Thoracic aorta (tissue), 2 donors: ENCODE data around the gene IVNS1ABP. TPM values are rescaled to one million over a fixed set of nuclear protein-coding genes. Genes with fewer than 3 reads are reported as not detected.
"Not testable (repeated sequence)": the region's sequence is repeated elsewhere in the genome, so short reads cannot be mapped to it uniquely, and the experiment has no call there.

Experiments
- ATAC-seq: fragments of 150-250 bp; one replicate; pipeline ENCODE4 v1.8.0; 2017; ENCODE audit warnings: low read depth; ENCODE audit not compliant: insufficient number of reproducible peaks, low FRiP score
- DNase-seq: peaks from one replicate; pipeline ENCODE4 v3.0.0-alpha.2; 2020; ENCODE audit warnings: low spot score
- H3K27ac ChIP-seq, 2 donors: fragments of 200-600 bp; sonication (generic); 1 replicate in 1 of 2; 2 replicates in 1 of 2; pipeline ENCODE4 v1.5.1; 2016; ENCODE audit warnings: mild to moderate bottlenecking in 2 of 2, moderate library complexity in 2 of 2
- H3K27me3 ChIP-seq: fragments of 200-600 bp; sonication (generic); replicated peaks from 2 replicates; pipeline ENCODE4 v1.6.0; 2016; ENCODE audit warnings: mild to moderate bottlenecking; ENCODE audit not compliant: insufficient read depth
- H3K36me3 ChIP-seq: fragments of 200-600 bp; sonication (generic); one replicate; pipeline ENCODE4 v1.5.1; 2016
- H3K4me1 ChIP-seq, 2 donors: fragments of 200-600 bp; sonication (generic); 1 replicate in 1 of 2; 2 replicates in 1 of 2; pipeline versions ENCODE4 v1.5.1 to v1.6.0; 2016; ENCODE audit warnings: low read depth in 2 of 2, mild to moderate bottlenecking in 1 of 2; ENCODE audit not compliant: control insufficient read depth in 1 of 2
- H3K4me3 ChIP-seq: fragments of 200-600 bp; sonication (generic); 2 replicates; pipeline ENCODE4 v1.5.1; 2016; ENCODE audit warnings: mild to moderate bottlenecking
- H3K9me3 ChIP-seq: fragments of 200-600 bp; sonication (generic); 2 replicates; pipeline ENCODE4 v1.5.1; 2016
- CTCF ChIP-seq: fragments of 200-600 bp; sonication (generic); IDR thresholded peaks from one replicate; pipeline ENCODE4 v1.5.1; 2019; ENCODE audit warnings: antibody characterized with exemption
- total RNA-seq, 2 donors: library from RNA; depleted of rRNA; stranded (reverse); fragments of >200 nt; gene quantifications; one replicate each; pipeline versions ENCODE4 v1.1.0 to v1.2.3, GENCODE V29; 2016

IVNS1ABP gene
- total RNA-seq, 2 donors from 2014 or later, result 44.0 to 72.0 TPM

GRCh38 chr1:185334182-185334581, 17.1 kb upstream of the IVNS1ABP start:
- H3K9me3 ChIP-seq, result no peaks in the 10 kb centered on the region
- no peak overlapping the region for H3K27ac ChIP-seq
- DNase-seq (no peak), ATAC-seq (no peak)
- TF ChIP-seq CTCF, result no peak
- H3K27me3 ChIP-seq, result no peaks in the 10 kb centered on the region
- no peak overlapping the region for H3K4me3 ChIP-seq
- H3K36me3 ChIP-seq, result no peaks in the 10 kb centered on the region
- H3K4me1 ChIP-seq, result peaks cover 0 to 5% of the 10 kb centered on the region in 2 donors

GRCh38 chr1:185328255-185328654, 11.2 kb upstream of the IVNS1ABP start:
- H3K9me3 ChIP-seq, result no peaks in the 10 kb centered on the region
- no peak for TF ChIP-seq CTCF
- no peak for ATAC-seq

GRCh38 chr1:185325413-185325812, 8.4 kb upstream of the IVNS1ABP start:
- Histone ChIP-seq H3K27ac (no peak overlapping the region), H3K4me3 (no peak overlapping the region), H3K9me3 (no peaks in the 10 kb centered on the region), H3K36me3 (no peaks in the 10 kb centered on the region), H3K4me1 (no peaks in the 10 kb centered on the region), H3K27me3 (no peaks in the 10 kb centered on the region)
- TF ChIP-seq CTCF, result no peak
- DNase-seq (no peak), ATAC-seq (no peak)

More at GRCh38 chr1:185328255-185328654, 11.2 kb upstream of the IVNS1ABP start:
- Histone ChIP-seq H3K4me3 (no peak overlapping the region), H3K27me3 (no peaks in the 10 kb centered on the region), H3K36me3 (no peaks in the 10 kb centered on the region), H3K27ac (no peak overlapping the region), H3K4me1 (no peaks in the 10 kb centered on the region)
- DNase-seq, result no peak

- Histone ChIP-seq H3K4me1 (no peaks in the 10 kb centered on the region), H3K36me3 (no peaks in the 10 kb centered on the region), H3K9me3 (no peaks in the 10 kb centered on the region), H3K4me3 (no peak overlapping the region), H3K27me3 (no peaks in the 10 kb centered on the region), H3K27ac (no peak overlapping the region)
- no peak for ATAC-seq
- TF ChIP-seq CTCF, result no peak
- DNase-seq, result no peak
Observed at GRCh38 chr1:185324118-185324517, 7.1 kb upstream of the IVNS1ABP start.

- Histone ChIP-seq H3K9me3 (no peaks in the 10 kb centered on the region), H3K36me3 (no peaks in the 10 kb centered on the region), H3K4me1 (peaks cover 0 to 4% of the 10 kb centered on the region in 2 donors), H3K27ac (no peak overlapping the region), H3K4me3 (no peak overlapping the region), H3K27me3 (no peaks in the 10 kb centered on the region)
- no peak for DNase-seq
- TF ChIP-seq CTCF, result no peak
- ATAC-seq, result no peak
Observed at GRCh38 chr1:185322636-185323035, 5.6 kb upstream of the IVNS1ABP start.

- H3K4me3 ChIP-seq, H3K9me3 ChIP-seq, H3K27me3 ChIP-seq, H3K36me3 ChIP-seq, DNase-seq, H3K4me1 ChIP-seq, ATAC-seq, H3K27ac ChIP-seq: not testable (repeated sequence)
Observed at GRCh38 chr1:185321653-185322221, 4.7 kb upstream of the IVNS1ABP start.

- DNase-seq, H3K36me3 ChIP-seq, H3K9me3 ChIP-seq, H3K27ac ChIP-seq, H3K4me3 ChIP-seq, H3K27me3 ChIP-seq, H3K4me1 ChIP-seq, ATAC-seq: not testable (repeated sequence)
Observed at GRCh38 chr1:185321104-185321503, 4.1 kb upstream of the IVNS1ABP start.
